HG03159 (cell line): ENCODE data around the gene CTR9.
"Not testable (repeated sequence)": the region's sequence is repeated elsewhere in the genome, so short reads cannot be mapped to it uniquely, and the experiment has no call there.

Experiments
- ATAC-seq: cut with Tn5 transposase; IDR thresholded peaks from one replicate; pipeline ENCODE4 v1.9.1; 2021; ENCODE audit warnings: mild to moderate bottlenecking, moderate library complexity; ENCODE audit not compliant: unreplicated experiment

Gene CTR9

GRCh38 chr11:10813945-10814344 lies 62.9 kb downstream of the CTR9 start:
- no peak for ATAC-seq

DNA sequence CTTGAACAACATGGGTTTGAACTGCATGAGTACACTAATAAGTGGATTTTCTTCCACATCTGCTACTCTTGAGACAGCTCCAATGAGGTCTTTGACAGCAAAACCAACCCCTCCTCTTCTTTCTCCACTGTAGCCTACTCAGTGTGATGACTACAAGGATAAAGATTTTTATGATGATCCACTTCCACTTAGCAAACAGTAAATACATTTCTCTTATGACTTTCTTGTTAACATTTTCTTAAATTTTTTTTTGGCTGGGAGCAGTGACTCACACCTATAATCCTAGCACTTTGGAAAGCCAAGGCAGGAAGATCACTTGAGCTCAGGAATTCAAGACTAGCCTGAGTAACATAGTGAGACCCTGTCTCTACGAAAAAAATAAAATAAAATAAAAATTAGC lies 67.5 kb downstream of the CTR9 start:
- ATAC-seq, result no peak

- not testable (repeated sequence) for ATAC-seq
Measured at GRCh38 chr11:10822491-10822890, 71.4 kb downstream of the CTR9 start.

- no peak for ATAC-seq
Measured at GRCh38 chr11:10823152-10823579, 72.1 kb downstream of the CTR9 start.

- ATAC-seq, result peak; percentile 88
Measured at GRCh38 chr11:10824888-10825287, 73.8 kb downstream of the CTR9 start.

- ATAC-seq, result no peak
Measured at GRCh38 chr11:10828402-10828801, 77.4 kb downstream of the CTR9 start.

- ATAC-seq, result no peak
Measured at GRCh38 chr11:10829139-10829538, 78.1 kb downstream of the CTR9 start.
